SJSA1 (cell line): ENCODE measurements around the gene KRTAP4-4. TPM values are rescaled to one million over a fixed set of nuclear protein-coding genes. Genes with fewer than 3 reads are reported as not detected.
"Not testable (repeated sequence)": the region's sequence is repeated elsewhere in the genome, so short reads cannot be mapped to it uniquely, and the experiment has no call there.

Experiments
- DNase-seq, 2 experiments: peaks; one replicate each; pipeline ENCODE4 v3.0.0-alpha.2; 2015 to 2020; ENCODE audit warnings: low spot score in 2 of 2, low read depth in 1 of 2
- H3K27ac ChIP-seq: fragments of 250-450 bp; sonication (Bioruptor Pico); 2 replicates; pipeline ENCODE4 v1.5.1; 2020; ENCODE audit warnings: mild to moderate bottlenecking, moderate library complexity
- H3K27me3 ChIP-seq: fragments of 250-450 bp; sonication (Bioruptor Pico); replicated peaks from 2 replicates; pipeline ENCODE4 v1.5.1; 2020; ENCODE audit warnings: mild to moderate bottlenecking, moderate library complexity
- H3K36me3 ChIP-seq: fragments of 250-450 bp; sonication (Bioruptor Pico); 2 replicates; pipeline ENCODE4 v1.5.1; 2020; ENCODE audit warnings: mild to moderate bottlenecking
- H3K4me1 ChIP-seq: fragments of 250-450 bp; sonication (Bioruptor Pico); replicated peaks from 2 replicates; pipeline ENCODE4 v1.6.1; 2021; ENCODE audit warnings: mild to moderate bottlenecking
- H3K4me3 ChIP-seq: fragments of 250-450 bp; sonication (Bioruptor Pico); 2 replicates; pipeline ENCODE4 v1.5.1; 2020; ENCODE audit warnings: mild to moderate bottlenecking
- H3K9me3 ChIP-seq: fragments of 250-450 bp; sonication (Bioruptor Pico); replicated peaks from 2 replicates; pipeline ENCODE4 v1.5.1; 2020; ENCODE audit warnings: mild to moderate bottlenecking
- total RNA-seq: library from RNA; depleted of rRNA; stranded (reverse); fragments of >200 nt; shearing (Covaris generic); gene quantifications from 2 replicates; pipeline ENCODE4 v1.2.3, GENCODE V29; 2014

The KRTAP4-4 gene
- total RNA-seq, 1 experiment from 2014 or later = not detected

- Histone ChIP-seq H3K4me1 (no peaks in the 10 kb centered on the region), H3K27ac (no peak within 1 kb of the TSS), H3K9me3 (no peaks in the 10 kb centered on the region), H3K27me3 (no peaks in the 10 kb centered on the region; the same call in 1 of the 2 replicates), H3K36me3 (no peaks in the 10 kb centered on the region), H3K4me3 (no peak within 1 kb of the TSS)
- no peak for DNase-seq
Observed at GRCh38 chr17:41168121-41168520, 7.6 kb upstream of the KRTAP4-4 start, which contains the start of gene KRTAP4-3. Gene KRTAP4-3 (minus strand): TSS chr17:41168221. CDS start chr17:41168172, 49 bp downstream.

DNA sequence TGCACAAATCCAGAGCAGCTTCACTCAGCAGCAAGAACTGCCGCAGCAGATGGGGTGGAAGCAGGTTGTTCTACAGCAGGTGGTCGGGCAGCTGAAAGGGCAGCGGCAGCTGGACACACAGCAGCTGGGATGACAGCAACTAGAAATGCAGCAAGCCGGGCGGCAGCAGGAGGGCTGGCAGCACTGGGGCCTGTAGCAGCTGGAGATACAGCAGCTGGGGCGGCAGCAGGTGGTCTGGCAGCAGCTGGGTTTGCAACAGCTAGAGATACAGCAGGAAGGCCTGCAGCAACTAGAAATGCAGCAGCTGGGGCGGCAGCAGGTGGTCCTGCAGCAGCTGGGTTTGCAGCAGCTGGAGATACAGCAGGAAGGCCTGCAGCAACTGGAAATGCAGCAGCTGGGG lies 7.0 kb upstream of the KRTAP4-4 start:
- no peaks in the 10 kb centered on the region for H3K4me1 ChIP-seq
- H3K9me3 ChIP-seq = no peaks in the 10 kb centered on the region
- H3K27ac ChIP-seq = no peak overlapping the region
- H3K4me3 ChIP-seq = no peak overlapping the region
- no peak for DNase-seq
- no peaks in the 10 kb centered on the region for H3K36me3 ChIP-seq
- no peaks in the 10 kb centered on the region; the same call in 1 of the 2 replicates for H3K27me3 ChIP-seq

DNA sequence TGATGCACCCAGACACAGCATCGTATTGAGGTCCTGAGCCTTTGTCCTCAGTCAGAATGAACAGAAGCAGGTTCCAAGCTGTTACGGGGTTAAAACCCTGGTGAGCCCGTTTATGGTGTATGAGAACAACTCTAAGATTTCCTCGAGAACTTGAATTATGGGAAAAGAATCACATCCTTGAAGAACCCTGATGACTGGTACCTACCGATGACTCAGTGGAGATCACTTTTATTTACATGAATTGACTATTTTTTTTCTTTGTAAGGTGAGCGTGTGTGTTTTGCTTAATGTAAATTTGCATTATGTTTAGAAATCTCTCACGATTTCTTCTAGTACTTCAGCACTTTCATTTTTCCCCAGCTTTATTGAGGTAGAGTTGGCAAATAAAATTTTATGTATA lies 3.3 kb upstream of the KRTAP4-4 start:
- Histone ChIP-seq H3K4me1 (no peaks in the 10 kb centered on the region), H3K27me3 (no peaks in the 10 kb centered on the region; the same call in 1 of the 2 replicates)
- no peak for DNase-seq

DNA sequence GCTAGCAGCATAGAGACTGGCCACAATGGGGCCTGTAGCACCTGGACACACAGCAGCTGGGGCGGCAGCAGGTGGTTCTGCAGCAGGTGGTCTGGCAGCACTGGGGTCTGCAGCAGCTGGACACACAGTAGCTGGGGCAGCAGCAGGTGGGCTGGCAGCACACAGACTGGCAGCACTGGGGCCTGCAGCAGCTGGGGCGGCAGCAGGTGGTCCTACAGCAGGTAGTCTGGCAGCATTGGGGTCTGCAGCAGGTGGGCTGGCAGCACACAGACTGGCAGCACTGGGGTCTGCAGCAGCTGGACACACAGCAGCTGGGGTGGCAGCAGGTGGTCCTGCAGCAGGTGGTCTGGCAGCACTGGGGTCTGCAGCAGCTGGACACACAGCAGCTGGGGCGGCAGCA lies 358 bp downstream of the KRTAP4-4 start:
- H3K4me3 ChIP-seq, H3K9me3 ChIP-seq, H3K27ac ChIP-seq, DNase-seq, H3K27me3 ChIP-seq, H3K36me3 ChIP-seq, H3K4me1 ChIP-seq: not testable (repeated sequence)

More for the DNA sequence above, 3.3 kb upstream of the KRTAP4-4 start:
- no peak overlapping the region for H3K4me3 ChIP-seq
- H3K27ac ChIP-seq = no peak overlapping the region
- H3K9me3 ChIP-seq = no peaks in the 10 kb centered on the region
- H3K36me3 ChIP-seq = no peaks in the 10 kb centered on the region

DNA sequence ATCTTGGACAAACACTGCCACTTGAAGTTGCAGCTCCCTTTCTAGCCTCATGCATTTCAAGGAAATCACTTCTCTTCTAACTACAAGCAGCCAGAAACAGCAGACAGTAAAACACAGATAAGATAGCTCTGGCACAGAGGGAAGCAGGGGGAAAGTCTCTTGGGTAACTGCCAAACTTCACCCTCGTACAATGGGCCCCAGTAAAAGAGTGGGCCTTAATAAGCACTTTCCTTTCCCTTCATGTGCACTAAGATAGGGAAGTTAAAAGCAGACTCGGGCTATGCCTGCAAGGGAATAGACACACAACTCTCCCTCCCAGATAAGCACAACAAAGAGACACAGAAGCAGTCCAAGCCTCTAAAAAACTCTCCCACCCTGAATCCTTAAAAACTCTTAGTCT lies 6.7 kb downstream of the KRTAP4-4 start:
- Histone ChIP-seq H3K4me3 (no peak overlapping the region), H3K27ac (no peak overlapping the region)
- no peak for DNase-seq

GRCh38 chr17:41151525-41151924 lies 9.0 kb downstream of the KRTAP4-4 start:
- Histone ChIP-seq H3K4me1 (no peaks in the 10 kb centered on the region), H3K36me3 (no peaks in the 10 kb centered on the region), H3K4me3 (no peak overlapping the region), H3K9me3 (no peaks in the 10 kb centered on the region), H3K27ac (no peak overlapping the region), H3K27me3 (no peaks in the 10 kb centered on the region; the same call in 1 of the 2 replicates)
- DNase-seq = no peak

More for the DNA sequence above, 6.7 kb downstream of the KRTAP4-4 start:
- Histone ChIP-seq H3K9me3 (no peaks in the 10 kb centered on the region), H3K36me3 (no peaks in the 10 kb centered on the region), H3K27me3 (no peaks in the 10 kb centered on the region; the same call in 1 of the 2 replicates), H3K4me1 (no peaks in the 10 kb centered on the region)

DNA sequence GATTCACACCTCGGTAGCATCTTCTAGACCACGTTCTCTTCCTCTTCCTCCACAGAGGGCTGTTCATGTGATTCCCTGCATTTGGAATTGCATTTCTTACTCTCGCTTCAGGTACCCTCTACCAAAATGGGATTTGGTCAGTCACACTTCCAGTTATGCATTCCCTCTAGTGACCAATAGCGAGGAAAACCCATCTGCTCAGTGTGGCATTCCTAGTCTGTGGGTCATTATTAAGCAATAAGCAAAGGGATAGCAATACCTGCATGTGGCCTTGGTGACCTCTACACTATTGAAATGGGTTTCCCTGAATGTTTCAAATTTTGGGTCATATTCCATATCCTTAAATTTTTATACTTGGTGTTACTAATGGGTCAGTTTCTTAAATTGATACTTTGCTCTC lies 10.5 kb downstream of the KRTAP4-4 start:
- H3K27ac ChIP-seq = no peak overlapping the region
- no peaks in the 10 kb centered on the region; the same call in 1 of the 2 replicates for H3K27me3 ChIP-seq
- no peak overlapping the region for H3K4me3 ChIP-seq
- no peaks in the 10 kb centered on the region for H3K9me3 ChIP-seq
- DNase-seq = no peak
- no peaks in the 10 kb centered on the region for H3K36me3 ChIP-seq
- no peaks in the 10 kb centered on the region for H3K4me1 ChIP-seq

DNA sequence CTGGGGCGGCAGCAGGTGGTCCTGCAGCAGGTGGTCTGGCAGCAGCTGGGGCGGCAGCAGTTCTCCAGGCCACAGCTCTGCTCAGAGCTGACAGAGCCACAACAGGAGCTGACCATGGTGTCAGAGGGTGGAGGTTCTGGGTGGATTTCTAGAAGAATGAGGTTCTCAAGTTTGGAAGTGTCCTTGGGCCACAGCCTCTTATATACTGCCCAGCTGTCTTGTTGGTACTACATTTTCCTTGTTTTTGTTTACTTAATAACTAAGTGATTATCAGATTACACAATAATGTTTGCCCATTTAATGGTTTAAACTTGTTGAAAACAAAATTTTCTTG lies 10.9 kb downstream of the KRTAP4-4 start, which contains the start of gene KRTAP4-5:
Gene KRTAP4-5, minus strand, starts transcription at position 174 of the 334 bp plus-strand sequence. Its CDS starts 58 bp downstream, at position 116.
- Histone ChIP-seq H3K9me3 (no peaks in the 10 kb centered on the region), H3K36me3 (no peaks in the 10 kb centered on the region), H3K4me3 (no peak within 1 kb of the TSS), H3K27me3 (no peaks in the 10 kb centered on the region; the same call in 1 of the 2 replicates), H3K4me1 (no peaks in the 10 kb centered on the region), H3K27ac (no peak within 1 kb of the TSS)
- DNase-seq = no peak

GRCh38 chr17:41148971-41149651 lies 11.4 kb downstream of the KRTAP4-4 start:
- not testable (repeated sequence) for H3K4me3 ChIP-seq, DNase-seq, H3K36me3 ChIP-seq, H3K4me1 ChIP-seq, H3K9me3 ChIP-seq, H3K27me3 ChIP-seq, H3K27ac ChIP-seq

- H3K27me3 ChIP-seq = no peaks in the 10 kb centered on the region; the same call in 1 of the 2 replicates
- no peak overlapping the region for H3K27ac ChIP-seq
- no peaks in the 10 kb centered on the region for H3K4me1 ChIP-seq
- no peak for DNase-seq
- no peaks in the 10 kb centered on the region for H3K36me3 ChIP-seq
- H3K9me3 ChIP-seq = no peaks in the 10 kb centered on the region; the same call in 1 of the 2 replicates
- no peak overlapping the region for H3K4me3 ChIP-seq
Observed at GRCh38 chr17:41147531-41148204, 12.9 kb downstream of the KRTAP4-4 start.

- peaks cover 3% of the 10 kb centered on the region; the same call in 1 of the 2 replicates for H3K9me3 ChIP-seq
- H3K4me3 ChIP-seq = no peak overlapping the region
- DNase-seq = no peak
- H3K27ac ChIP-seq = no peak overlapping the region
- peaks cover 14% of the 10 kb centered on the region for H3K4me1 ChIP-seq
- H3K27me3 ChIP-seq = no peaks in the 10 kb centered on the region
- H3K36me3 ChIP-seq = no peaks in the 10 kb centered on the region
Observed at GRCh38 chr17:41145261-41145660, 15.3 kb downstream of the KRTAP4-4 start.

DNA sequence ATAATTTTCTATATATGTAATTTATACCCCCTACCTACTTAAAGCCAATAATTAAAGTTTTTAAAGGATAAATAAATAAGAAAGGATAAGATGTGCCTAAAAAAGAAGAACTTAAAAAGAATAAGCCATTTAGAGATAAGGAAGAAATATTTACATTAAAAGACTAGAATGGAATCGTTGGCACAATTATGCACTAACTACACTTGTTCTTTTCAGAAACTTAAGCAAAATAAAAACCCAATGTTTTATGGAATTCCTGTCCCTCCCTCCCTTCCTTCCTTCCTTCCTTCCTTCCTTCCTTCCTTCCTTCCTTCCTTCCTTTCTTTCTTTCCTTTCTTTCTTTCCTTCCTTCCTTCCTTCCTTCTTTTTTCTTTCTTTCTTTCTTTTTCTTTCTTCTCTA lies 15.7 kb downstream of the KRTAP4-4 start:
- H3K4me1 ChIP-seq = peaks cover 16% of the 10 kb centered on the region
- no peak for DNase-seq
- H3K36me3 ChIP-seq = no peaks in the 10 kb centered on the region
- H3K27me3 ChIP-seq = no peaks in the 10 kb centered on the region
- peaks cover 4% of the 10 kb centered on the region; the same call in 1 of the 2 replicates for H3K9me3 ChIP-seq
- H3K27ac ChIP-seq = no peak overlapping the region
- no peak overlapping the region for H3K4me3 ChIP-seq

DNA sequence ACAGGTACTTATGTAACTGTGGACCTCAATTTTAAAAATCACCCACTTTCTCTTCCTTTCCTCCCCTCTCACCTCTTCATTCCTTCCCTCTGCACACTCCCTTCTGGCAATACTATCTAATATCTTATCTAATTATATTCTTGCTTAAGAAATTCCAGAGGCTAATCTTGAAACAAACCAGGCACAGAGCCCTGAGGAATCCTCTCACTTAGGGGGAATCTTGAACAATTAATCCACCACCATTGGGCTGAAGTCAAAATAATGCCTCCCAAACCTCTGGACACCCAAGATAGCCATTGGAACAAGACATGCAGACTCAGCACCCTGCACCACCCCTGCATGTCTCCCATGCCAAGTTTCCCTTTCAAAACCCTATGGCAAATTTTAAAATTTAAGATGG lies 19.2 kb downstream of the KRTAP4-4 start:
- Histone ChIP-seq H3K4me1 (peaks cover 16% of the 10 kb centered on the region), H3K36me3 (no peaks in the 10 kb centered on the region), H3K27ac (peak overlapping the region; percentile 69), H3K27me3 (no peaks in the 10 kb centered on the region), H3K9me3 (peaks cover 4% of the 10 kb centered on the region; the same call in 1 of the 2 replicates), H3K4me3 (no peak overlapping the region)
- DNase-seq = no peak
